ENCODE data around the gene GNRHR.

DNA sequence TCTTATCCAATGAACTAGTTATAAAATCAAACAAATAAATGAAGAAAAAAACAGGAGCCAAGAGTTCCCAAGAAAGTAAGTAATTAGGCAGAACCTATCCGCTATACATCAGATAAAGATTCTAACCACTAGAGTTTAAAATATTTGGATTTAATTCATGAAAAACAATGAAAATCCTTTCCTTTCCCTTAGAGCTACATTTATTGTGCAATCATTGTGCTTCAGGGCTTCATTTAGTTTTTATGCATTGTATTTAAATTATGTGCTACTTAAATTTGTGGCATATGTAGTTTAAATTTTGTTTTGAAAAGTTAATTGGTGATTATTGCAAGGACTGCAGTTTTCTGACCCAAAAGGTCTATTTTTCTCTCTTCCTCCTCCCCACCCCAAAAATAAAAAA lies 17.9 kb downstream of the GNRHR start:
- TF ChIP-seq HNF4A (conservative IDR thresholded peaks at IDR 0.05) = no peak
- TF ChIP-seq, protein P1, sequence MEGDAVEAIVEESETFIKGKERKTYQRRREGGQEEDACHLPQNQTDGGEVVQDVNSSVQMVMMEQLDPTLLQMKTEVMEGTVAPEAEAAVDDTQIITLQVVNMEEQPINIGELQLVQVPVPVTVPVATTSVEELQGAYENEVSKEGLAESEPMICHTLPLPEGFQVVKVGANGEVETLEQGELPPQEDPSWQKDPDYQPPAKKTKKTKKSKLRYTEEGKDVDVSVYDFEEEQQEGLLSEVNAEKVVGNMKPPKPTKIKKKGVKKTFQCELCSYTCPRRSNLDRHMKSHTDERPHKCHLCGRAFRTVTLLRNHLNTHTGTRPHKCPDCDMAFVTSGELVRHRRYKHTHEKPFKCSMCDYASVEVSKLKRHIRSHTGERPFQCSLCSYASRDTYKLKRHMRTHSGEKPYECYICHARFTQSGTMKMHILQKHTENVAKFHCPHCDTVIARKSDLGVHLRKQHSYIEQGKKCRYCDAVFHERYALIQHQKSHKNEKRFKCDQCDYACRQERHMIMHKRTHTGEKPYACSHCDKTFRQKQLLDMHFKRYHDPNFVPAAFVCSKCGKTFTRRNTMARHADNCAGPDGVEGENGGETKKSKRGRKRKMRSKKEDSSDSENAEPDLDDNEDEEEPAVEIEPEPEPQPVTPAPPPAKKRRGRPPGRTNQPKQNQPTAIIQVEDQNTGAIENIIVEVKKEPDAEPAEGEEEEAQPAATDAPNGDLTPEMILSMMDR (IDR thresholded peaks at IDR 0.05; ENCODE audit: low read depth, low read length, missing input control) = no peak

Data from liver (tissue), 3 donors.